ENCODE data around the gene TCF12.
"Not testable (repeated sequence)": the region's sequence is repeated elsewhere in the genome, so short reads cannot be mapped to it uniquely, and the experiment has no call there.

The TCF12 gene

DNA sequence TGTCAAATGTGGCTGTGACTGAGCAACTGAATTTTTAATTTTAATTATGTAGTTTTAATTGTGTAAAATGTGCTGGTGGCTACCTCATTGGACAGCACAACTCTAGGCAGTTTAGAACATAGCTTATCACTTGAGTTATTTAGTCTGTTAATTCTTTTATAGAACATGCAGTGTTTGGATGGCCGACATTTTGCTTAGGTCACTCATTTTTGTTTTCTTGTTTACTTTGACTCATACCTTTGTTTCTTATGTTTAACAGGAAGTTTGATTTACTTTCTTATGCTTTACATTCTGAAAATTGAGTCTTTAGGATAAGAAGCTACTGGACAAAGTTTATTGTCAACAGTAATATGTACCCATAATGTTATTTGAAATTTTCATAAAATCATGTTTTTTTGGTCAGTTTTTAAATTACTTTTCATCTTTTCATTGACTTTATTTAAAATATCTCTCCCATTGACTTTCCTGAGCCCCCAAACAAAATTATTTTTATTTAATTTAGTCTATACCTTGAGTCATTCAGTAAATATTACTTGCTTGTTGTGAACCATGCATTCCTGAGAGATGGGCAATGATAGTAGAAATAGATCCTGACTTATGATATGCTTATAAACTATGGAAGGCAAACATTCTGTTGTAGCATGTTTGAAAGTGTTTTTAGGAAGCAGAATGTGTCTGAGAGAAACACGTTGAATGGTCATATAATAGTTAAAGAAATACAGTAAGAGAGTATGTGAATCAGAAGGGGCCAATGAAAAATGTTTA is 60.6 kb downstream of the TCF12 start:
- no peak for DNase-seq (ENCODE audit: low read depth)

DNA sequence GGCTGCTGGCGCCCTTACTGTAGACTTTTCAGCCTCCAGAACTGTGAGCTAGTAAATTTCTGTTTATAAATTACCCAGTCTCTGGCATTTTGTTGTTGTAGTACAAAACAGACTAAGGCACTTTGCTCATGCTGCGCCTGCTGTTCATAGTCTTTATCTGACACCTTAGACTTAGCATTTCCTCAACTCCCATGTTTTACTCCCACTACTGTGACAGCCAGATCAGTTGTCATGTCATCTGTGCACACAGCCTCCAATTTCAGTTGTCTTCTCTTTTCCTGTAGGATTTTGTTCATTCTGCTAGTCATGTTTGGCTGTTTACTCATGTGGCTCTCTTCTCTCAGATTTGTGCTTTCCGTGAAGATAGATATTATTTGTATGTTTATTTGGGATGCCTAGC is 62.0 kb downstream of the TCF12 start:
- no peak for DNase-seq (ENCODE audit: low read depth)

DNA sequence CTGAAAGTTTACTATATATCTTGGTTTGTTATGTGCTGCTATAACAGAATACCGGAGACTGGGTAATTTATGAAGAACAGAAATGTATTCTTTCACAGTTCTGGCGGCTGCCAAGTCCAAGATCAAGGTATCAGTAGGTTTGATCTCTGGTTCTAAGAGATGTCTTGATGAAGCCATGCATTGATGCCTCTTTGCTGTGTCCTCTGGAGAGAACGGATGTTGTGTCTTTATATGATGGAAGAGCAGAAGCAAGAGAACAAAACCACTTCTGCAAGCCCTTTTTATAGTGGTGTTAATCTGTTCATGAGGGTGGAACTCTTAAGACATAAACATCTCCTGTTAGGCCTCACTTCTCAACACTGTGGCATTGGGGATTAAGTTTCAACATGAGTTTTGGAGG is 62.7 kb downstream of the TCF12 start:
- no peak for DNase-seq (ENCODE audit: low read depth)

DNA sequence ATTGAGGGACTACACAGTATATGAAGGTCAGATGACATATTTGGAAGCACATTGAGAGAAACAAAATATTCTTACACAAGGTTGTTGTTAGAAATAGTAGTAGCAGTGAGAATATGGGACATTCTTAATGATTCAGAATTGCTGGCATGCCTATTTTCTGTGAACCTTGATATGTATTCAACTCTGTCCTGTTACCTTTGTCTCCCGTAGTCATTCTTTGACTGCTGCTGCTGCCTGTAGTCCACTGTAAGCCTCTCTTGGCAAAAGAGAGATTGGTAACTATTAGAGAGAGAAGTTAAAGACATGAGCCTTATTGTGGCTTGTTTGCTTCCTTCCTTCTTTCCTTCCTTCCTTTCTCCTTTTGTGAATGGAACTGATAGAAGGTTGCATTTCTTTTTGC is 64.5 kb downstream of the TCF12 start:
- DNase-seq (ENCODE audit: low read depth): no peak

DNA sequence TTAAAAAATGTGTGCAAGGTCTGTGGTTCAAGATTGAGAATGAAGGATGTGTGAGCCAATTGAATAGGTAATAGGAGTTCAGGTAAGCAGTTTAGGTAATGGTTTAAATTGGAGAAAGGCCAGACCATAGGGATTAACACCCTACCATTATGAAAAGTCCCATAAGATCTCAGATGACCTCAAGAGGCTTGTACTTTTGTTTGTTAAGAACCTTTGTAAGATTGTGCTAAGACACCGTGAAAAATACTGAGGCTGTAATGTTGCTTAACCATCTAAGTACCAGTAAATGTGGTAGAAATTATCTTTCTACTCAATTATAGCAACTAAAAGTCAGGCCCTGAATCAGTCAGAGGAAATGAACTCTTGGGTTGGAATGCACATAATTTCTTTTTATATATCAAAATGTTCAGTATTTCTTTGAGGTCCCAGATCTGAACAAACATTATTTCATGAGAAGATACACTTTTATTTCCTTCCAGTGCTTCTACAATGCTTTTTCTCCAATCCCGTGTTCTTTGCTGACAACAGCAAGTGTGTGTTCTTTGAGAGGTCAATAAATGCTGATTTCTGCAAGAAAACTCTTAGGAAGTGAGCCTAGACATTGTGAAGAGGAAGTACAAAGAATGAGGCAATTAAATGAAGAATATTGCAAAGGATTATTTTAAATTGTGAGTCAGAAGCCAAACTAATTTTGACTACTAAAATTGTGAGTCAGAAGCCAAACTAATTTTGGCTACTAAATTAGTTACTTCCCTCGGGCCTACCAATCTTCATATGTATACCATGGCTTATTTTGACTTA is 66.4 kb downstream of the TCF12 start:
- DNase-seq (ENCODE audit: low read depth): no peak

DNA sequence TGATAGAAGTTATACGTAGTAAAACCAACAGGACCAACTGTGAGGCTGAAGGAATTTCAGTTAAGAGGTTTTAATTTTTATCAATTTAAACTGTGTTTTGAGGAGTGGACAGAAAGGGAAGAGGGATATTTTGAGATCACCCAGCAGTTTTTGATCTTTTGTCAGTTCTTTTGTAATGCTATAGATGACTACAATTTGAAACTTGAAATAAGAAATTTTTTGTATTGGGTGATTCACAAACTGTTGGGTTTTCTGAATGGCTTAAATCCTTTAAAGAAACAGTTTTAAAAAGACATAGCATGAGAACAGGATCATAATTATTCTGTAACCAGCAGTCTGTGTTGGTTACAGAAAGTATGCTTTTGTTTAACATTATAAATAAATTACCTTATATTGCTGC is 67.4 kb downstream of the TCF12 start:
- DNase-seq (ENCODE audit: low read depth): no peak

DNA sequence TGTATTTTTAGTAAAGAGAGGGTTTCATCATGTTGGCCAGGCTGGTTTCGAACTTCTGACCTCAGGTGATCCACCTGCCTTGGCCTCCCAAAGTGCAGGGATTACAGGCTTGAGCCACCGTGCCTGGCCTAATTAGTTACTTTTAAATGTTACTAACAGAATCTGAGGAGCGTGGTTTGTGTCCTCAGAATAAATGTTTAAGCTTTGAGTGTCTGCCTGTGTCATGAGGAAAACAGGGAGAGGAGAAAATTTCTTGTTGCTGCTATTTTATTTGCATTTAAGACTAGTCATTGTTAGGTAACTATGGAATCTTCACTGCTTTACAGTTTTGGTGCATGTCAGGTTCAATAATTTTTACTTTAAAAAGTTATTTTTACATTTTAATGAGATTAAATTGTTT is 68.8 kb downstream of the TCF12 start:
- DNase-seq (ENCODE audit: low read depth): no peak

DNA sequence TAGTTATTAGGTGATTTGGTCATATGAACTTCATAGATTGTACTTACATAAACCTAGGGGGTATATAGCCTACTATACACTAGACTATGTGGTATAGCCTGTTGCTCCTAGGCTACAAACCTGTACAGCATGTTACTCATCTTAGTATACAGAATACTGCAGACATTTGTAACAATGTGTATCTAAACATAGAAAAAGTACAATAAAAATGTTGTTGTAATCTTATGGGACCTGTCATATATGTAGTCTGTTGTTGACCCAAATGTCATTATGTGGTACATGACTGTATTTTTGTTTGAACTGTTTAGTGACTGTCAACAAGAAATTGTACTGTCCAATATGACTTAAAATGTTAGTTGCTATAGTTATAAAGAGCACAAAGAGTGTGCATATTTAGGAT is 69.8 kb downstream of the TCF12 start:
- DNase-seq (ENCODE audit: low read depth): no peak

DNA sequence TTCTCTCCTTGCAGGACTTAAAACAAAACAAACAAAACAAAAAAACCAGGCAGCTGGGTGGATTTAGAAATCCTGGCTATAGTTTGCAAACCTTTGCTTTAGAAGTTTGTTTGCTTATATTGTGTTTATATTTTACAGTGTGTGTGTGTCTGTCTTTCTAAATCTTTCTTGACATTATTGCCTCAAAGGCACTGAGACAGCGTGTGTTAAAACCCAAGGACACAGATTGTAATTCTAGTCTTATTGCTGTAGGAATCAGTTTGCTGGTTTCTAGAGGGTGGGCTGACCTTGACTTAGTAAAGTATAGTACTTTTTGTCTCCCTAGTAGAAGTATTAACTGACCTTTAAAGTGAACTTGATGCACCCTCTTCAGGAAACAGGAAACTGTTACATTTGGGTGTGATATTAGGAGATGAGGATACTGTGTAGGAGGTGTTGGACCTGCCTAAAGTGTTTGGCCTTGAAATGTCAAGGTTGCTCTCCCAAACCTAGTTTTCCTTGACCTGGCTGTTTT is 71.0 kb downstream of the TCF12 start:
- DNase-seq (ENCODE audit: low read depth): no peak

DNA sequence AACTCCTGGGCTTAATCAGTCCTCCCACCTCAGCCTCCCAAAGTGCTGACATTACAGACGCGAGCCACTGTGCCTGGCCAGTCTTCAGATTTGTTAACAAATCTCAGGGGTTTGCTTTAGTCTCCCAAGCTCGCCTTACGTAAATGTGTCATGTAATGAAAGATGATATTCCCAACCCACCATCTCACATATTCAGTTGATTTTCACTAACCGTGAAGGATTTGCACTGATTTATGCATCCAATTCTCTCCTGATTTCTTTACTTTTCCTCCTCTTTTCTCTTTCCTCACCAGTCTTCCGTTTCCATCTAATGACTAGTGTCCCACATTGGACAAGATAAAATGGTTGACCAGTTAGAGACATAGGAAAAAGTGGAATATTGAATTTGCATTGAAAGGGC is 72.6 kb downstream of the TCF12 start:
- DNase-seq (ENCODE audit: low read depth): no peak

DNA sequence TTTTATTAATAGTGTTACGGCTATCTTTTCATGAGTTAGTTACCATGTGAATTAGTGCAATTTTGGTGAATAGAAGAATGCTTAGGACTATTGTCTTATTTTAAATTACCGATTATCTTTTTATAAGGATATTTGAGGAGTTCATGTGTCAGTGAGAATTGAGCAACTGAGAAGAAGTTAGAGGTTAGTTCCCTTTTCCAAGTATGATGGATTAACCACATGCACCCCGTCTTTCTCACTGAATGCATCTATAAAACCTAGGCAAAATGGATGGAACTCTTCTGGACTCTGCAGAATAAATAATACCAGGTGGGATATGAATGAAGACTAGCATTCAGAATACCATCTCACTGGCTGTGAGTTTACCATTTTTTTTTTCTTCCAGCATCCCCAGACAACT is 74.3 kb downstream of the TCF12 start:
- DNase-seq (ENCODE audit: low read depth): no peak

DNA sequence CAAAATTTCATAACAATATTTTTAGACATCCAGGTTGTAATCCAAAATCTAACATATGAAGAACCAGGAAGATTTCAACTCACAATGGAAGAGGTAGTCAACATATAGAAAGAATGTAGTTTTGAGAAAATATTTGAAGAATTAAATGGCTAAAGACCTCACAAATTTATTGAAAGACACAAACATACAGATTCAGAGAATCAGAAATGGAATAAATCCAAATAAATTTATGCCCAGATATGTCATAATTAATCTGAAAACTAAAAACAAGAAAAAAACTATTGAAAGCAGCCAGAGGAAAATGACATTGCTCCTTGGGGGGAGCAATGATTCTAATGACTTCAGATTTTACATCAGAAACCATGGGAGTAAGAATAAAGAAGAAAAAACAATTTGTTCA is 75.8 kb downstream of the TCF12 start:
- no peak for DNase-seq (ENCODE audit: low read depth)

DNA sequence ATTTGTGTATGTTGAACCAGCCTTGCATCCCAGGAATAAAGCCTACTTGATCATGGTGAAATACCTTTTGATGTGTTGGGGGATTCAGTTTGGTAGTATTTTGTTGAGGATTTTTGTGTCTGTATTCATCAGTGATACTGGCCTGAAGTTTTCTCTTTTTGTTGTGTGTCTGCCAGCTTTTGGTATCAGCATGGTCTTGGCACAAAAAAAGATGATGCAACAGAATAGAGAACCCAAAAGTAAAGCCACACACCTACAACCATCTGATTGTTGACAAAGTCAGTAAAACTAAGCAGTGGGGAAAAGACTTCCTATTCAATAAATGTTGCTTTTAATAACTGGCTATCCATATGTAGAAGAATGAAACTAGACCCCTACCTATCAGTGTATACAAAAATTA is 77.6 kb downstream of the TCF12 start:
- no peak for DNase-seq (ENCODE audit: low read depth)

DNA sequence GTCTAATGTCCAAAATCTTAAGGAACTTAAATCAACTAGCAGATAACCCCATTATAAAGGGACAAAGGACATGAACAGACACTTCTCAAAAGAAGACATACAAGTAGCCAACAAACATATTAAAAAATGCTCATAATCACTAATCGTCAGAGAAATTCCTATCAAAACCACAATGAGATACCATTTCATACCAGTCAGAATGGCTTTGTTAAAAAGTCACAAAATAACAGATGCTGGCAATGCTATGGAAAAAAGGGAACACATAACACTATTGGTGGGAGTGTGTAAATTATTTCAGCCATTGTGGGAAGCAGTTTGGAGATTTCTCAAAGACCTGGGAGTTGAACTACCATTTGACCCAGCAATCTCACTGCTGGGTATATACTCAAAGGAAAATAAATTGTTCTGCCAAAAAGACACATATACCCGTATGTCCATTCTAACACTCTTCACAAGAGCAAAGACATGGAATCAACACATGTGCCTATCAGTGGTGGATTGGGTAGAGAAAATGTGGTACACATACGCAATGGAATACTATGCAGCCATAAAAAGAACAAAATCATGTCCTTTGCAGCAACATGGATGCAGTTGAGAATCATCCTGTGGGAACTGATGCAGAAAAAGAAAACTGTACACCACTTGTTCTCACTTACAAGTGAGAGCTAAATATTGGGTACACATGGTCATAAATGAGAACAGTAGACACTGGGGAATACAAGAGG is 78.5 kb downstream of the TCF12 start:
- DNase-seq (ENCODE audit: low read depth): no peak

DNA sequence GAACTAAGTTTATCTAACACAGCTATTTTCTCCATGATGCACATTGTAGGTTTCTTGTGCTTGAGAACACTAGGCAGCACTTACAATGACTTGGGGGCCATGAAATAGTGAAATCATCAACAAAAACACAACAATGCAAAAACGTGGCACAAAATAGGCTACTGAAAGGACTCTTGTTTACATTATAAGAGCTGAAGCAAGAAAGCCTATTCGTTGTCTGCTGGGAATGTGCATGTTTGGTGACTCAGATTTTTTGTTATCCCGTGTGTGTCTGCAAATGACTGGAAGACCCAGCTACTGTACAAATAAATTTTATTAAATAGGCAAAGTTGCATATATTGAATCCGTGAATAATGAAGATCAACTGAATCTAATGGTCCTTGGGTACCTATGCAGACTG is 85.0 kb downstream of the TCF12 start:
- DNase-seq (ENCODE audit: low read depth): no peak

DNA sequence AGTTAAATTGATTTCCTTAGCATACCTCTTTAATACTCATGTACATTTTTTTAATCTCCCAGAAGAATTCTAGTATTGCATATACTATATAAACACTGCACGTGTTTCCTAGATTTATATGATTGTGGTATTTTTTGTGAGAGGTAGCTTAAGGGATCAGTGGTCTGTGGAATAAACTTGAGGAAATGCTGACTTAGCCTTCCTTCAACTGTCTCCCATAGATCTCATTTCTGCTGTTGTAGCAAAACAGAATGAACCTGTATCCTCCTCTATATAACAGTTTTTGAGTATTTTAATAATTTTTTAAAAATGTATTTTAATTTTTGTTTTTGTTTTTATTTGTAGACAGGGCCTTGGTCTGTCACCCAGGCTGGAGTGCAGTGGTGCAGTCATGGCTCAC is 86.8 kb downstream of the TCF12 start:
- no peak for DNase-seq (ENCODE audit: low read depth)

DNA sequence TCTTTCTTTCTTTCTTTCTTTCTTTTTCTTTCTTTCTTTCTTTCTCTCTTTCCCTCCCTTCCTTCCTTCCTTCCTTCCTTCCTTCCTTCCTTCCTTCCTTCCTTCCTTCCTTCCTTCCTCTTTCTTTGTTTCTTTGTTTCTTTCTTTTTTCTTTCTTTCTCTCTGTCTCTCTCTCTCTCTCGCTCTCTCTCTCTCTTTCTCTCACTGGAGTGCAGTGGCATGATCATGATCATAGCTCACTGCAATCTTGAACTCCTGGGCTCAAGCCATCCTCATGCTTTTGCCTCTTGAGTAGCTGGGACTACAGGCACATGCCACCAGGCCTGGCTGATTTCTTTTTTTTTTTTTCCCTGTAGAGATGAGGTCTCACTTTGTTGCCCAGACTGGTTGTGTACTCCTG is 89.4 kb downstream of the TCF12 start:
- not testable (repeated sequence) for DNase-seq (ENCODE audit: low read depth)

DNA sequence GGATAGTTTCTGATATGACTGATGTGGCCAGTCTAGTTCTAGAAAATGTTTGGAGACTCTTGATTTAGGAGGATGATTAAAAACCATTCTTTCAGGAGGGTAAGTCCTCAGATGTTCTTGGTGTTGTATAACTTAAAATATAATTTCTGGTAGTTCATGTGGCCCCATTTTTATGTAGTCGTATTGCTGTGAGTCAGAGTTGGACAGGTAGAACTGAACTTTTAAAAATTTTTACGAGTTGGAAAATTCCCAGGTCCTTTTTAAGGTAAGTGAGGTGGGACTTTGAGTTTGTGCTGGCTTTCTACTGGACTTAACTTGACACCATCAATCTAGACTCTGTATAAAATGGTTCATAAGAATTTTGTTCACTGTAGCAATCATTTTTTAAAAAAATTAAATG is 92.3 kb downstream of the TCF12 start:
- no peak for DNase-seq (ENCODE audit: low read depth)

DNA sequence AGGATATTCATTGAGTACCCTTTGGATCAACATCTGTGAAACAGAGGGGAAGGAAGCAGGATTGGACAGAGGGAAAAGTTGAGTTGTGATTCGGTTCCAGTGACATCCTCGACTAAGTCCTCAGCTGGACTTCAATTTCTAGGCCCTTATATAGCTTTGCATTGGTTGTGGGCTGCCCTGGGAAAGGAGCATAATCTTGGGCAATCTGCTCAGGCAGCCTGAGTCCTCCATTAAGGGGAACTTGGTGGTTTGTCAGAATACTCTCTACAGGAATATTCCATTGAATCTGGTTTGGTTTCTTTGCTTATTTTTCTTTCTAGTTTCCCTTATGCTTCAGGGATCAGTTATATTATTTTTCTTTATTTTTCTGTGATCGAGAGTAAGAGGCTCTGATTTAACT is 94.1 kb downstream of the TCF12 start:
- no peak for DNase-seq (ENCODE audit: low read depth)

DNA sequence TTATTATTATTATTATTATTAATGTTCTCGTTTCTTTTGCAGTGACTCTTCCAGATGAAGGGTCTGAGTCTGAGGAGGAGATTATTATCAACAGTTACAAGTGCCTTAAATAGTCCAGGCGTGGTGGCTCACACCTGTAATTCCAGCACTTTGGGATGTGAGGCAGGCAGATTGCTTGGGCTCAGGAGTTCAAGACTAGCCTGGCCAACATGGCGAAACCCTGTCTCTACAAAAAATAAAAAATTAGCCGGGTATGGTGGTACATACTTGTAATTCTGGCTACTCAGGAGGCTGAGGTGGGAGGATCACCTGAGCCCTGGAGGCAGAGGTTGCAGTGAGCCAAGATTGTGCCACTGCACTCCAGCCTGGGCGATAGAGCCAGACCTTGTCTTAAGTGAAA is 96.5 kb downstream of the TCF12 start:
- DNase-seq (ENCODE audit: low read depth): not testable (repeated sequence)

DNA sequence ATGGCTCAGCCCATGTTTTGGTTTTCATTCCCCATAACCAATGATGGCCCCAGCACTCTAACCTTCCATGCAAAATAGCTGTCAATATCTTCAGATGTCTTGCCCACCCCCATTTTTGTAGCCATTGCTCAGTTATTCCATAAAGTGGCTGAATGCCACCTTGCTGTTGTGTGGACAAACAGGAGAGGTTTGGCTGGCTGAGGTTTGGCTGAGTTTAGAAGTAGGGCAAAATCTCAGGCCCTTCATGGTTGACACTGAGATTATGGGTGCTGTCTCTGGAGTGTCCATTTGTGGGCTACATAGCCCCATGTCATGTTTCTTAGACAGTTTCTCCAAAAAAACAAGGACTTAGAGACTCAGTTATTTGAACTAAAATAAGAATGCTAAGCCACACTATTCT is 96.9 kb downstream of the TCF12 start:
- no peak for DNase-seq (ENCODE audit: low read depth)

DNA sequence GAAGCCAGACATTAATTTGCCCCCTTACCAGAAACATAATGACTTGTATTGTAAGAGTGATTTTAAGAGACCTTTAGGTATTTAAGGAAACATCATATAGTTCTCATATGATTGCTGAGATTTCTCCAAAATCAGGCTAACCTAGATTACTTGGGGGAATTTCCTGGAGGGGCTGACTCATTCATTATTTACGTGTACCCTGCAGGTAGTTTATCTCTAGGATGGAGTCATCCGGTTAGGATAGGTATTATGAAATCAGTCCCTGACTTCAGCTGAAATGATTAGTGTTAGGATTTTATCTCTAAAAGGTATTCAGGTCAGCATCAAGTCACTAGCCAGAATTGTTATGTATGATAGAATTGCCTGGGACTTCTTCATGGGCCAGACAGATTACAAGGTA is 97.5 kb downstream of the TCF12 start:
- DNase-seq (ENCODE audit: low read depth): no peak

DNA sequence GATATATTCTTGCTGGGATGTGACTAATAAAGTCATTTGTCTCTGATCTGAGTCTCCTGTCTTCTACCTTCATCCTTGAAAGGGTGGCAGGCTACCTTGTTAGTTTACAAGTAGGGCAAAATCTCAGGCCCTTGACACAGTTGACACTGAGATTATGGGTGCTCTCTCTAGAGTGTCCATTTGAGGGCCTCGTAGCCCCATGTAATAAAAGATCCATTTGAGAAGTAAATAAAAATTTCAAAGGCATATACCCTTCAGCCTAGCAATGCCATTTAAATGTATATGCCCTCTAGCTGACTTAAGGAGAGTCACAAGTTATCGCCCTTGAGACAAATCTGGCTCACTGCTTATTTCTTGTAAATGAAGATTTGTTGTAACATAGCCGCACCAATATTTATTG is 98.6 kb downstream of the TCF12 start:
- no peak for DNase-seq (ENCODE audit: low read depth)
